LNCAP (cell line): ENCODE data around the gene TBC1D1.

ENCODE experiments used
- TF ChIP-seq, protein P1 (sequence below): fragments of 450-650 bp; IDR thresholded peaks from 2 replicates; pipeline ENCODE4 v1.5.1; 2017; ENCODE audit warnings: mild to moderate bottlenecking

TBC1D1 gene

DNA sequence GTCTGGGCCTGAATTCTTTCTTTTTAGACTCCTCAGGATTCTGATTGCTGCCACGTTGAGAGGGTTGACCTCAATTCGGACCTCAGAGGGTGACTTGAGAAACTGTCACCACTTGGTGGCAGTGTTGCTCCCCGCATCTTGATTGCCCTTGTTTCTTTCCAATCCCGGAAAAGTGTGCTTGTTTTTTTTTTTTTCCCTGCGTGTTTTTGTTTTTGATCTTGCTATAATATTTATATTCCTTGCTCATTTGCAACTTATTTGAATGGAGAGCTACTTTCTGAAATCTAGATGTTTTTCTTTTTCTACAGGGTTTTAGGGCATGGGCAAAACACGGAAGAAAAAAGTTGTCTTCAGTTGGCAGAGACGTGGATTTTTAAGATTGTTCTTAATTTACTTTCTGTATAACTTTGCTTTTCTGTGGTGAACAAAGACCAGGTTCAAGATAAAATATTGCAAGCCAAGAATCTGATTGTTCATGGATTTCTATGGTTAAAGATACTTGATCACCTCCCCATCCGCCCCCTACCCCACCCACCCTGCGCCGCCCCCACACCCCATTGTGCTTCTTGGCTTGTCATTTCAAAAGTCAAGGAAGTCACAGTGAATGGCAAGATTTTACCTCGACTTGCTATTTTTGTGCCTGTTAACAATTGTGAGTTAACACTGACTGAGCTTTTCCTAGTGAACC, 171.3 kb downstream of the TBC1D1 start:
- TF ChIP-seq, protein P1, sequence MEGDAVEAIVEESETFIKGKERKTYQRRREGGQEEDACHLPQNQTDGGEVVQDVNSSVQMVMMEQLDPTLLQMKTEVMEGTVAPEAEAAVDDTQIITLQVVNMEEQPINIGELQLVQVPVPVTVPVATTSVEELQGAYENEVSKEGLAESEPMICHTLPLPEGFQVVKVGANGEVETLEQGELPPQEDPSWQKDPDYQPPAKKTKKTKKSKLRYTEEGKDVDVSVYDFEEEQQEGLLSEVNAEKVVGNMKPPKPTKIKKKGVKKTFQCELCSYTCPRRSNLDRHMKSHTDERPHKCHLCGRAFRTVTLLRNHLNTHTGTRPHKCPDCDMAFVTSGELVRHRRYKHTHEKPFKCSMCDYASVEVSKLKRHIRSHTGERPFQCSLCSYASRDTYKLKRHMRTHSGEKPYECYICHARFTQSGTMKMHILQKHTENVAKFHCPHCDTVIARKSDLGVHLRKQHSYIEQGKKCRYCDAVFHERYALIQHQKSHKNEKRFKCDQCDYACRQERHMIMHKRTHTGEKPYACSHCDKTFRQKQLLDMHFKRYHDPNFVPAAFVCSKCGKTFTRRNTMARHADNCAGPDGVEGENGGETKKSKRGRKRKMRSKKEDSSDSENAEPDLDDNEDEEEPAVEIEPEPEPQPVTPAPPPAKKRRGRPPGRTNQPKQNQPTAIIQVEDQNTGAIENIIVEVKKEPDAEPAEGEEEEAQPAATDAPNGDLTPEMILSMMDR: peak; percentile 84

DNA sequence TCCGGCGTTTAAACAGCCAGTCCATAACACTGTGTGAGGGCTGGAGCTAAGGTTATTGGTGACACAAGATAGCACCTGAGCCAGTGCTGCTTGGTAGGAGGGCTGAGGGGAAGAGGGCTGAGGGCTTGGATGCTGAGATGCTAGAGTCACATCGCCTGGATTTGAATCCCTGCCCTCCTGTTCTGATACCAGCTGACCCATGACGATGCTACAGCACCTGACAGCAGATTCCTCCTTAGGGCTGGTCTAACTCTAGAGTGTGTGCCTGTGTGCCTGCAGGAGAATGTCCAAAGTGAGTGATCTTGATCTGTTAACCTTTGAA, 171.9 kb downstream of the TBC1D1 start:
- TF ChIP-seq, protein P1: no peak

DNA sequence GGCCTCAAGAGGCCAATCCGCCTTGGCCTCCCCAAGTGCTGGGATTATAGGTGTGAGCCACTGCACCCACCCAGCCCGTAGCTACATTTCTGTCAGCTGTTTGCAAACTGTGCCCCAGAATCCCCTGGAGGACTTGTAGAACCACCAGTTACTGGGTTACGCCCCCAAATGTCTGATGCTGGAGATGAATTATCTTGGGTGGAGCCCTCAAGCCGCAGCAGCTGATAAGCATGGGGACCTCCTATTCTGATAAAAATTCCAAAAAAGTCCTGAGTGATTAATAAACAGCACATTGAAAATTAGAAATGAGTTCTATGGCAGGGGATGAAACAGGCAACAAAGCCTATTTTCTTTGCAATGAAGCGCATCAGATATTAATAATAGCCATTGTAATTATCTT, 174.3 kb downstream of the TBC1D1 start:
- TF ChIP-seq, protein P1: no peak

DNA sequence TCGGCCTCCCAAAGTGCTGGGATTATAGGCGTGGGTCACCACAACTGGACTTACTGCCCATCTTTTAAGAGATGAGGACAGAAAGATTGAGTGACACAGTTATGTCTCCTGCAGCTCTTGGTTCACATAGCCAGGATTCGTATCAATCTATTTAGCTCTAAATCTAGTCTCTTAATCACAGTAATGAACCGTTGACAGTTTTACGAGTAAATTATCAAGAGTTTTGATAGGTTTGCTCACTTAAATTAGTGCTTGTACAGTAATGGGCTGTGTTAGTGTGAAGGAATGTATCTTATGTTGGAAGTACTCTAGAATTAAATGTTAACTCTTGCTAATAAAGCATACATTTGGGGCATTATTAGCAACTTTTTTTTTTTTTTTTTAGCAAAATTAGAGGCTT, 175.0 kb downstream of the TBC1D1 start:
- TF ChIP-seq, protein P1: no peak

DNA sequence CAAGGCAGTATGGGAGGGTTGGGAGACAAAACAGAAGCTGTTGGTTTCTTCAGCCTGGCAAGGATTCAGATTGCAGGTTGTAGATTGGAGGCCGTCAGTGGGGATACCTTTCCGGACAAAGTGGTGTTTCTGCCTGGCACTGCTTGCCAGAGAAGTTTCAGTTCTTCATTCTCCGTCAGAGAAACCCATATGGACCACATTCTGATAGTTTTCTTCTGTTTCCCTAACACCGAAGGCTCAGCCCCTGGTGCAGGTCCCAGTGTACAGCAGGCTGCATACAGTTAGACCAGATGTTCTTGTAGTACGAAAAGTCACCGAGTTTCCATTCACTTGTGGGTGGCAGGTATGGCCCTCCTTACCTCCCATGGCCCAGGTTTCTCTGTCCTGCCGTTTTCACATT, 176.6 kb downstream of the TBC1D1 start:
- TF ChIP-seq, protein P1: no peak

DNA sequence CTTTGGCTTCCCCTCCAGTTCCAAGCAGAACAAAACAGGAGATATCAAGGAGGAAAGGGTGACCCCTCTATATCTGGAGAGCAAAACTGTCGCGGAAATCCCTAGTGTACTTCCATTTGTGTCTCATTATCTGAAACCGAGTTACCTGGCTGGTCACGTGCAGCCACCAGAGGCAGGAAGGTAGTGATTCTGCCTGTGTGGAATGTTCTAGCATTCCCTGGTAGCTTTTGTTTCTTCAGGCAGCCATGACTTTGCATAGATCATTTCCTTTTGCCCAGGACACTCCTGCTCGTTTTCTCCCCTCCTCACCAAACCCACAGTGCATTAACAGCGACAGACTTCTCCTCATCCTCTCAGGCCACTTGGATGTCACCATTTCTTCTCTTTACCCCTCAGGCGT, 177.2 kb downstream of the TBC1D1 start:
- TF ChIP-seq, protein P1: no peak

DNA sequence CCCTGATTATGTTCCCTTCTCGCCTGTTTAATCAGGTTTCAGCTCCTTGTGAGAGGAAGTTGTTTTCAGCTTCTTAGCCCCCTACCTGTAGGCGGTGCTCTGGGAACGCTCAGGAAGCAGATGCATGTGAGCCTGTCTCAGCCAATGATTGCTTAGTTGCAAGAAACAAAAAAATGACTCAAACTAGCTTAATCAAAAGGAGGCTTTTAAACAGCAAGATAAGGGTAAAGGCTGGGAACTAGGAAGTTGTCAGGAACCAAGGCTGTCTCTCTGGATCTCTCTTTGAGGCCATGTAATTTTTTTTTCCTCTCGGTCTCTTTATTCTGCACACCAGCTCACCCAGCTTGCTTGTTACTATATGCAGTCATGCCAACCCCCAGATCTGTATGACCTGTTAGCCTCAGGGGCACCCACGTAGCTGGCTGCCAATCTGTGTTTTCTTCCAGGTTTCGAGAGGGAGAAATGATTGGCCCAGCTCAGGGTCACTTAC, 178.4 kb downstream of the TBC1D1 start:
- TF ChIP-seq, protein P1: no peak
